Stomach (tissue), 4 donors: ENCODE measurements around the gene RBM18.

ENCODE experiments used
- EP300 ChIP-seq: sonication (generic); formaldehyde crosslinking; IDR thresholded peaks from one replicate; pipeline ENCODE4 v1.6.1; 2017; ENCODE audit warnings: antibody characterized with exemption
- POLR2A ChIP-seq, 4 donors: fragments of 450-650 bp; IDR thresholded peaks; one replicate each; pipeline ENCODE4 v1.6.1; 2016; ENCODE audit warnings: antibody characterized with exemption in 4 of 4, control low read depth in 2 of 4, mild to moderate bottlenecking in 1 of 4, moderate library complexity in 1 of 4
- POLR2AphosphoS5 ChIP-seq, 3 donors: sonication (generic); formaldehyde crosslinking; IDR thresholded peaks; one replicate each; pipeline ENCODE4 v1.6.1; 2016; ENCODE audit warnings: antibody characterized with exemption in 3 of 3
- TF ChIP-seq, protein P1 (sequence below), 7 experiments: fragments of 450-650 bp in 4 of 7; fragments of 200-600 bp in 3 of 7; sonication (generic) in 3 of 7; IDR thresholded peaks; one replicate each; pipeline ENCODE4 v1.5.1; 2016 to 2019; ENCODE audit warnings: antibody characterized with exemption in 7 of 7, control low read depth in 2 of 7, mild to moderate bottlenecking in 1 of 7

DNA sequence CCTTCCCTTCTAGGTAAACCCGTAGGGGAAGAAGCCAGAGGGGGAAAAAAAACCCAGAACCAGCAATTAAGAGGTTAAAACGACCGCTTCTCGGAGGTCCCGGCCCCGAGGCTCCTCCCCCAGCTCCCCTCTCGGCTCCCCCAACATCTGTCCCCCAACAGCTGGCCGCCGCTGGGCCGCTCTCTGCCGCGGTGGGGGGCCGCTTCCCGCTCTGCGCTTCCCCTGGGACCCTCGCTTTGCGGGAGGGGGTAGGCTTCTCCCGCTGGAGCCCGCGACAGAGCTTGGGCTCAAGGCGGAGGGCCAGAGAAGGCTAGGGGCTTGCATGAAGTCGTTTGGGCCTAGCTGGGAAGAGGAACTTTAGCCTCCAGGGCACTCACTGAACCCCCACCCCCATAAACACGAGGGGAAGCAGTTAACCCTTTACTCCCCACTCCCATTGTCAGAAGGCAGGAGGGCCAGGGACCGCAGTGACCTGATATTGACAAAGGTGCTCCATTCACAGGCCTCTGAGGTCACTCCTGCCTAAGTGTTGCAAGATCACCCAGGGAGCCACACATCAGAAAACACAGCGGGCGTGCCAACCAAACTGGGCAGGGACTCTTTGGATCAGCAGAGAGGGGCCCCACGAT lies 43.3 kb downstream of the RBM18 start:
- TF ChIP-seq, protein P1, sequence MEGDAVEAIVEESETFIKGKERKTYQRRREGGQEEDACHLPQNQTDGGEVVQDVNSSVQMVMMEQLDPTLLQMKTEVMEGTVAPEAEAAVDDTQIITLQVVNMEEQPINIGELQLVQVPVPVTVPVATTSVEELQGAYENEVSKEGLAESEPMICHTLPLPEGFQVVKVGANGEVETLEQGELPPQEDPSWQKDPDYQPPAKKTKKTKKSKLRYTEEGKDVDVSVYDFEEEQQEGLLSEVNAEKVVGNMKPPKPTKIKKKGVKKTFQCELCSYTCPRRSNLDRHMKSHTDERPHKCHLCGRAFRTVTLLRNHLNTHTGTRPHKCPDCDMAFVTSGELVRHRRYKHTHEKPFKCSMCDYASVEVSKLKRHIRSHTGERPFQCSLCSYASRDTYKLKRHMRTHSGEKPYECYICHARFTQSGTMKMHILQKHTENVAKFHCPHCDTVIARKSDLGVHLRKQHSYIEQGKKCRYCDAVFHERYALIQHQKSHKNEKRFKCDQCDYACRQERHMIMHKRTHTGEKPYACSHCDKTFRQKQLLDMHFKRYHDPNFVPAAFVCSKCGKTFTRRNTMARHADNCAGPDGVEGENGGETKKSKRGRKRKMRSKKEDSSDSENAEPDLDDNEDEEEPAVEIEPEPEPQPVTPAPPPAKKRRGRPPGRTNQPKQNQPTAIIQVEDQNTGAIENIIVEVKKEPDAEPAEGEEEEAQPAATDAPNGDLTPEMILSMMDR (IDR thresholded peaks at IDR 0.05), result no peak
- TF ChIP-seq POLR2AphosphoS5 (IDR thresholded peaks at IDR 0.05), result no peak
- TF ChIP-seq EP300, result no peak
- TF ChIP-seq POLR2A (IDR thresholded peaks at IDR 0.05), result no peak
